GM19023 (cell line): ENCODE results near the gene ERCC5.

ENCODE experiments used
- ATAC-seq: cut with Tn5 transposase; IDR thresholded peaks from one replicate; pipeline ENCODE4 v1.9.1; 2021; ENCODE audit warnings: mild to moderate bottlenecking, moderate library complexity; ENCODE audit not compliant: unreplicated experiment

The ERCC5 gene

DNA sequence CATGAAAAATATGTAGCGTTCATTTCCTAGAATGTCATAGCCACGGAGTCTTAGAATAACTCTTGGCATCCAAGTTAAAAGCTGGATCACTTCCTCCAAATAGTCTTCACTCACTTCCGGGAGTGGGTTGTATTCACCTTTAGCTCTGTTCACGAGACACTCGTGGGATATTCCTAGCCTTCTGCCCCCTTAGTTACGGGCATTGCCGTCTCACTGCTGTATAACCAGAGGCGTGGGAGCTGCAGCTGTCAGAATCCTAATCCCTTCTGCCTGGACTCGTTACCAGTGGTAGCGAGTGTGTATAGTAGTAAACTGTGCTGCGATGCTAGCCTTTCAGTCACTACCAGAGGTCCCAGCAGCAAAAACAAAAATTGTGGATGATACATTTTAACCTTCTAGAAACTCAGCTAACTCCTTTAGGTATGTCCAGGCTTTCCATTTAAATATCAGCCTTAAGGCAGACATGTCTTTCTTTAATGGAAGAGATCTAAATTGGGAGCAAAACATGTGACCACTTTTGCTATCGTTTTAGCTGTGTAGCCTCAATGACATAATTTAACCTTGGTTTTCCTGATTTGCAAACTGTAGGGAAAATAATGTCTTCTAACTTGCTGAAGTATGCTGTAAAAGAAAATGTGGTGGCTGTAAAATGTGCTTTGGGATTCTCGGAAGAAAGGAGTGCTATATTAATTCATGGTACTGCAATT lies 34.1 kb downstream of the ERCC5 start:
- no peak for ATAC-seq

DNA sequence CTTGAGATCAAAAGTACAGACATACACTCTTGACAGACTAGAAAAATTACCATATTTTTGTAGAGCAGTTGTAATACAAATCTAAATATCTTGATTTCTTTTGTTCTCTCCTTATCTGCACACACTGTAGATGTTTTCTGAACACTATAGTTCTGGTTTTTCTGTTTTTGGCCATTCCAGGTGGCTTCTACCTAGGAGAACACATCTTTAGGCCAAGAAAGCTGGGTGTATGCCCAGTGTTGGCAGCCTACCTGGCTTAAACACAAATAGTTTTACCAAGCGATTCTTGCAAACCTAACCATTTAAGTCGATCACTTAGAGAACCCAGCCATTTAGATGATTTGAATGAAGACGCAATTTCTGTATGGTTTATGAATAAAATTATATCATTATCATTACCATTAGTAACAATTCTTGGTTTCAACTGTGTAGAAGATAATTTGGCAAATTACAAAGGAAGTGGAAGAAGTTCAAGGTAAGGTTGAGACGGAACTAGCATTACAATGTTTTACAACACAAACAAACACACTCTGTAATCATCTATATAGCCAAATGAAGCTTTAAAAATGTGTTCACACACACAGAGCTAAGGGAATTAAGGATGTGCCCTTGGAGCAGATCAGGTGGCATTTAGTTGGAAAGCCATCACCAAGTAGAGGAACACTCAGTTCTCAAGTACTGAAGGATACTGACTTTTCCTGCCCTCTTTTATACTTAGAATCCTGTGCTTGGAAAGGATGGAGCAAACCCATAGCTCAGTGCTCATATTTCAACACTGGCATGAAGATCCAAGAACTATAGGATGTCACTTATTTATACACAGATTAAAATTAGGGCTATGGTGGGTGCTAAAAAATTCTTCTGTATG lies 36.2 kb downstream of the ERCC5 start:
- ATAC-seq, result no peak

- no peak for ATAC-seq
Measured at GRCh38 chr13:102892503-102892902, 46.7 kb downstream of the ERCC5 start.

- no peak for ATAC-seq
Measured at GRCh38 chr13:102897371-102898138, 51.7 kb downstream of the ERCC5 start.

GRCh38 chr13:102900193-102900608 lies 54.4 kb downstream of the ERCC5 start:
- ATAC-seq, result no peak

DNA sequence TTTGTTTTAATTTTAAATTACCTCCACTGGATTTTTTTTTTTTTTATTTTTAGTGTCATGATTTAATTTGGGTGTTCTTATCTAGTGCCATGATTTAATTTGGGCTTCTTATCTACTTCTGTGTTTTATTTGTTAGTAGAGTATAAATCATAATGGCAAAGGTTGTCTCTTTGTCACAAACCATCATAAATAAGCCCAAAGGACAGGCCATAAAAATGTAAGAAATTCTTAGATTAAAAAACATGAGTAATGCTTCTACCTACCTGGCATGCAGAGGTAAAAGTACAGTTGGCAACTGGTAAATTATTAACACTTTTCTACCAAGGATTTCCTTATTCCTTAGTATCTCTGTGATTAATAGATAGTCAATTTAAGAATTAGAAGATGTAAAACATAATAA lies 55.2 kb downstream of the ERCC5 start:
- ATAC-seq, result no peak

DNA sequence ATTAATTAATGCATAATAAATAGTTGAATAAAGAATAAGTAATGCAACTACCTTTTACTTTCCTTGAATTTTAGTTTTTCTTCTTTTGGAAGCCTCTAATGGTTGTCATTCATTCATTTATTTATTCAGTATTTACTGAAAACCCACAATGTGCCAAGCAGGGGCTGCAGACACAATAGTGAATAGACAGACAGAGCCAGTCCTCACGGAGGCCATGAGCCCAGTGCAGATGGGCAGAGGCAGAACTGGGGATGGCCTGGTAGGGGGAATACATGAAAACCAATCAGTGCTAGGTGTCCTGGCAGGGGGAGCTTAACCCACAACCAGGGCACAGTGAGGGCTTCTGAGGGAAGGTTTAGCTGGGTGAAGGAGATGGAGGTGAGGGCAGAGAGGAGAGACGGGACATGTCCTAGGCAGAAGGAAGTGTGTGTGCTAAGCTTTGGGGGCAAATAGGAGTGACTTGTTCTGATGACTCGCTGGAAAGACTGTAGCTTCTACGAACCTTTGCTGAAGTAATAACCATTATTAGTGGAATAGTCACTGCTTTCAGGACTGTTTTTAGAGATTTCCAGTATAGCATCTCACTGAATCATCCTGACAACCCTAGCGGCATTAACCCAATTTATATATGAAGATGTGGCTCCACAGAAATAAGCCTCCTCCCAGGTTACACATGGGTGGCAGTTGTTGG lies 55.9 kb downstream of the ERCC5 start:
- ATAC-seq, result no peak

DNA sequence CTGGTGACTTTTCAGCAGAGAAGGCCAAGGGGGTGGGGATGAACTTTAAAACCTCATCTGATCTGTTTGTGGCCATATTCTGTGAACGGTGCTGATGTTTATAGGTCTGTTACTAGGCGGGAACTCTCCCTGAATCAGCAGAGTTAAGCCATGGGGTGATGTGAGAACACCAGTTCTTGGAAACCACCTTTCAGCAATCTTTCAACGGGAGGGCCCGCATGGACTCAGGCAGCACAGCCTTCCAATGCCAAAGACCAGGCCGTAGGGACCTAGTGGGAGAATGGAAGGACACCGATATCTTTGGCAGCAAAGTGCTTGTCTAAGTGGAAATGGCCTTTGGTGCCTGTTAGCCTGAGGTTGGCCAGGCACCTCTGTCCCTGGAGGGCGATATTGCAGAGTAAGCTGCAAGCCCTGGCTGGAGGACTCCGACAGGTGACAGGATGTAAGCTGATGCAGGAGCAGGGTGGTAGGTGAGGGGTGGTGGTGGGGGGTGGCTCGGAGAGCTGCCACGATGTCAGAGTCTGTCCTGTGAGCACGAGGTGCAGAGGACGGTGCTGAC lies 57.0 kb downstream of the ERCC5 start:
- ATAC-seq, result no peak

DNA sequence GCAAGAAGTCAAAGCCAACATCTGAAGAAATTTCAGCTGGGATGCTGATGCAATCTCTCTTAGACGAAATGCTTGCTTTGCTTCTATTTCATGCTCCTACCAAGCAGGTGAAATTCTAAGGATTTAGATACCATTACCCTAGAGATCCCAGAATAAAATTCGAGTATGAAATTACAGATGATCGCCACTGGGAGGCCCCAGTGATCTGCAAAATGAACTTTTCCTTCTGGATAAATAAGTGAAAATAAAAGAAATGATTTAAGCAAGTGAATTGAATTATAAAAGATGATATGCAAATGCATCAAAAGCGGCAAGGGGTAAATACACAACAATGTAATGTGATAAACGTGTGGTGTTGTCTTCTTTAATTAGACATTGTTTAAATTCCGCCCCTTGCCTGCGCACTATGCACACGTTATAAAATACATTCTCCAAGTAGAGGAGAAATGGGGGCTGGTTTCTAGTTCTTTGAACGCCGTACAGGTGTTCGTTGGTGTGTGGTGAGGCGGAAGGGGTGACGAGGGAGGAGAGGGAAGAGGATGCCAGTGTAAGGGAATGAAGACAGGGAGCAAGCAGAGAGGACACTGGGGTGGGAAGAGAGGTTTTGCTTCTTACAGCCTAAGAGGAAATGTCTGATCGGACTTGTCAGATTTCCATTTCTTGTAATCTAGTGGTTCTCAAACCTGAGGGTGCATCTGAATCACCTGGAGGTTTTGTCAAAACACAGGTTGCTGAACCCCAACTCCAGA lies 58.0 kb downstream of the ERCC5 start:
- no peak for ATAC-seq

DNA sequence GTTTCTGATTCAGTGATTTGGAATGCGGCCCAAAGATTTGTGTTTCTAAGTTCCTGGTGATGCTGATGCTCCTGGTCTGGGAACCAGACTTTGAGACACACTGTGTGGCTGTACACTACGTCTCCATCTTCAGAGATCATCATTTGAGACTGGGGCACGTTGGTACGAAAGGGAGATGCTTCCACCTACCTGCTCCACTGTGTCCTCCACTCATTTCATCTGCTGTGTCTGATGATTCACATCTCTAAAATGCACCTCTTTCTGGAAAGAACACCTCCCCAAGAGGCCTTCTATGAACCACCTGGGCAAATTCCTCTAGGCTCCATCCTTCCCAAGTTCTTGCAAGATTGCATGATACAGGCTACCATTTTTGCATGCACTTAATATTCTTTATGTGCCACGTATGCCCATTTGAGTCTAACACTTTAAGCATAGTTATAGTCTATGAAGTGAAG lies 58.6 kb downstream of the ERCC5 start:
- ATAC-seq, result no peak

- ATAC-seq, result no peak
Measured at GRCh38 chr13:102905905-102906771, 60.3 kb downstream of the ERCC5 start.

GRCh38 chr13:102907016-102907756 lies 61.4 kb downstream of the ERCC5 start:
- no peak for ATAC-seq

DNA sequence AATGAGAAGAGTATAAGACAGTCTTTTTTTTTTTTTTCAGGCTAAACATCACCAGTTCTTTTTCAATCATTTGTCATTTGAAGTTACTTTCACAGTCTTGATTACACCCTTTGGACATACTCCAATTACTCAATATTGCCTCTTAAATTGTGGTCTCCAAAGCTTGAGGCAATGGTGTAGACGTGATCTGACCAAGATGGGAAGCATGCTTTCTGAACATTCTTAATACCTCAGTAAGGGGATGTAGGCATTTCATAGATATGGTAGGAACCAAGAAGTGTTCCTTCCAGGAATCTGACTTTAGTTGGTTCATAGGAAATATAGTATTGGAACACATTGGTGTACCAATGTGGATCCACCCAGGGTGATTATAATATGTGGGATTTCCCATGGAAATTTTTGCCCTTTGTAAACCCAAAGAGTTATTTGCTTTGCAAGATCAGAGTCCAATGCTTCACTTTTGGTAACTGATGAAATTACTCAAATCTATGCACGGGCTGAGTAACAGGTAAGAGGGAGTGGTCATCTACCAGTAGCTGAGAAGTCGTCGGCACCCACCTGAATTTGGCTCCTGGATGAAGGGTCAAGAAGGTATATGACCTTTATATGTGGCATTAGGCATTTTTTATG lies 62.2 kb downstream of the ERCC5 start:
- no peak for ATAC-seq

- ATAC-seq, result no peak
Measured at GRCh38 chr13:102909971-102910370, 64.1 kb downstream of the ERCC5 start.

DNA sequence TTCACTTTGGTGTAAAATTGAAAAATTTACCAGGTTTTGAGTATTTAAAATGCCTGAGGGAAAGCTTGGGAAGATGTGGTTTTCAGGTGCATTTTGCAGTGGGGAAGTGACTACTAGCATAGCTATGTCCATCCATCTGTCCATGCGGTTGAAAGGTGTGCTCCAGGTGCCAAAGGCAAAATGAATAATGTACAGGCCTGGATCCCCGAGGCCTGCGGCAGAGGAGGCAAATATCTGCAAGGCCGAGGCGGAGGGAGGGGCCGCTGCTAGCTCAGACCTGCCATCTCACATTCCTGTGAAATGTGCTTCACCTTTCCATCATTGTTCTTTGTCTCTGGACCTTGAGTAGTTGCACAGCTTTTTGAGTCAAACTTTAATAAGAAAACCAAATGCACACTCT lies 65.5 kb downstream of the ERCC5 start:
- ATAC-seq, result no peak

- no peak for ATAC-seq
Measured at GRCh38 chr13:102912599-102912998, 66.8 kb downstream of the ERCC5 start.

DNA sequence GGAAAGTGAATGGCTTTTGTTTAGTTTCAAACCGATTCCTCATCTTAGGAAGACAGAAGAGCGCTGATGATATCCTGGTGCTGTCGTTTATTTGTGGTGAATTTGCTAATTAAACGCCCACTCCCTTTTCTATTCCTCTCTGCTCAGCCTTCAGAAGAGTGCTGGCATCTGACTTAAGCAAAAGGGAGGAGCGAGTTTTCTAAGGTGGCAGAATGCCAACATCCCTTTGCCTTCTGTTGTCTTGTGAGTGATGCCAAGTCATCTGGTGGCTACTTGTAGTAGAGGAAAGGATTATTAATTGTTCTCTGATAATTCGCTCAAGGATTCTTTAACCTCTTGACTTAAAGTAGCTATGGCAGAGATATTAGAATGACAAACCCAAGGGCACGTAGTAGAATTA lies 68.1 kb downstream of the ERCC5 start:
- no peak for ATAC-seq
